NCI-H82 (cell line): ENCODE data around the gene IFRD1.

Experiments used
- DNase-seq: peaks from one replicate; lab custom pipeline; 2025; lab: John Stamatoyannopoulos, UW

Gene IFRD1, protein sequence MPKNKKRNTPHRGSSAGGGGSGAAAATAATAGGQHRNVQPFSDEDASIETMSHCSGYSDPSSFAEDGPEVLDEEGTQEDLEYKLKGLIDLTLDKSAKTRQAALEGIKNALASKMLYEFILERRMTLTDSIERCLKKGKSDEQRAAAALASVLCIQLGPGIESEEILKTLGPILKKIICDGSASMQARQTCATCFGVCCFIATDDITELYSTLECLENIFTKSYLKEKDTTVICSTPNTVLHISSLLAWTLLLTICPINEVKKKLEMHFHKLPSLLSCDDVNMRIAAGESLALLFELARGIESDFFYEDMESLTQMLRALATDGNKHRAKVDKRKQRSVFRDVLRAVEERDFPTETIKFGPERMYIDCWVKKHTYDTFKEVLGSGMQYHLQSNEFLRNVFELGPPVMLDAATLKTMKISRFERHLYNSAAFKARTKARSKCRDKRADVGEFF

GRCh38 chr7:112449902-112450806 lies at the start of gene IFRD1:
IFRD1 (plus strand) TSS chr7:112450460; CDS start chr7:112450689, 229 bp downstream.
- peak; percentile 99 for DNase-seq

DNA sequence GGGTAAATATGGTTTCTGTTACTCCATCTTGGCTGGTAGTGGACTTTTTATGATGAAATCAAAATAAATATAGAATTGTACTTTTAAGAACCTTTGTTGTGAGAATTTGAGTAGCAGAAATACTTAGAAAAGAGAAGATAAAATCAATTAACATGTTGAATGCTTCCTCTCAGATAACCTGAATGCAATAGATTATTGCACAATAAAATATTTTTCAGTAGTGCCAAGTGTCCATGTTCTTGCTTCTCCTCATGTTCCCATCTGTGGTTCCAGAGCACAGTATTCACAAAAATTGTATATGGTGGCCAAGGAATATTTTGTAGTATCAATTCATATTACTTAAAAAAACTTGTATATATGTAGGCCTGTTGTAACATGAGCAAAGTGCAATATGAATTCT lies 45.9 kb upstream of the IFRD1 start:
- no peak for DNase-seq

GRCh38 chr7:112405286-112405685 lies 45.0 kb upstream of the IFRD1 start:
- DNase-seq = no peak

- DNase-seq = no peak
Observed at GRCh38 chr7:112407261-112407660, 43.0 kb upstream of the IFRD1 start.

DNA sequence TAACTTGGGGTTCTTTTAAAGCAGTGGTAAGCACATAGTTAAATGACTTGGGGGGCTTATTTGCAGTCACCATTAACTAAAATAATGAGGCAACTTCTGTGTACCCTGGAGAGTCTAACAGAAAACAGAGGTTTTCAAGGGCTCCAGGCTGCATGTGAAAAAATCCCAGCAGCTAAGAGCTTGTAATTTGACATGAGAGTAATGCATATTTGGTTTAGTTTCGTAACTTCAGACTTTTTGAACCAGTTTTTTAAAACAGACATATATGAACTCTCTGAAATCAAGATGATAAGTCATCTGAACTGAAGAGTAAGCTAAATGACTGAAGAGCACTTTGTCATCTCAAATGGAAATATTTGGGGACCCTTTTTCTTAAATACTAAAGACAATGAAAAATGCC lies 40.2 kb upstream of the IFRD1 start:
- DNase-seq = no peak

GRCh38 chr7:112411186-112411795 lies 39.0 kb upstream of the IFRD1 start:
- DNase-seq = peak; percentile 59

DNA sequence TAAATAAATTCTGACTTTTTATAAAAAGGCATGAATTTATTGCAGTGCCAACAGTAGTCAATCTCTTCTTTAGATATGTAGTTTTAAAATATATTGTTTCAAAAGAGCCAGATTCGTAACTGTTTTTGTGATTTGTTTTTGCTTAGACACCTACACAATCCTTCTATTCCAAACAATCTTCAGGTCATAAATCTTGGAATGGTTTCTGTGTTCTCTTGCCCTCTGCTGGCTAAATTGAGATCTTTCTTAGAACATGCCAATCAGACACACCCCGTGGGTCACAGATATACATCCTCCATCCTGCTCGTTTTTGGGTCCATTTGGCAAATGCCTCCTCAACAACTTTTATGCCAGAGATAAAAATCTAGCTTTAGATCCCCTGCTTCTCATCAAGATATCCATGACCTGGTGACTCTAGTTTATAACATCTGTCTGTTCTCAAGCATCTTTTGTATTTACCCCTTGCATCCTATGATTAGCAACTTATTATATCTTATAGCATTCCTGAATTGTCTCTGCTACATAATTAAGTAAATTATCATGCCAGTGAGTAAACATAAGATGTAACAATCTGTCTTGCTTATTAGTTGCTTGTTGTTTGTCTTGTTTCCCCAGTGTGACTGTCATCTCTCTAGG lies 35.3 kb upstream of the IFRD1 start:
- peak; percentile 78 for DNase-seq

- DNase-seq = no peak
Observed at GRCh38 chr7:112416127-112416526, 34.1 kb upstream of the IFRD1 start.

- DNase-seq = no peak
Observed at GRCh38 chr7:112419543-112420130, 30.6 kb upstream of the IFRD1 start.

GRCh38 chr7:112420236-112420861 lies 29.9 kb upstream of the IFRD1 start:
- DNase-seq = no peak

DNA sequence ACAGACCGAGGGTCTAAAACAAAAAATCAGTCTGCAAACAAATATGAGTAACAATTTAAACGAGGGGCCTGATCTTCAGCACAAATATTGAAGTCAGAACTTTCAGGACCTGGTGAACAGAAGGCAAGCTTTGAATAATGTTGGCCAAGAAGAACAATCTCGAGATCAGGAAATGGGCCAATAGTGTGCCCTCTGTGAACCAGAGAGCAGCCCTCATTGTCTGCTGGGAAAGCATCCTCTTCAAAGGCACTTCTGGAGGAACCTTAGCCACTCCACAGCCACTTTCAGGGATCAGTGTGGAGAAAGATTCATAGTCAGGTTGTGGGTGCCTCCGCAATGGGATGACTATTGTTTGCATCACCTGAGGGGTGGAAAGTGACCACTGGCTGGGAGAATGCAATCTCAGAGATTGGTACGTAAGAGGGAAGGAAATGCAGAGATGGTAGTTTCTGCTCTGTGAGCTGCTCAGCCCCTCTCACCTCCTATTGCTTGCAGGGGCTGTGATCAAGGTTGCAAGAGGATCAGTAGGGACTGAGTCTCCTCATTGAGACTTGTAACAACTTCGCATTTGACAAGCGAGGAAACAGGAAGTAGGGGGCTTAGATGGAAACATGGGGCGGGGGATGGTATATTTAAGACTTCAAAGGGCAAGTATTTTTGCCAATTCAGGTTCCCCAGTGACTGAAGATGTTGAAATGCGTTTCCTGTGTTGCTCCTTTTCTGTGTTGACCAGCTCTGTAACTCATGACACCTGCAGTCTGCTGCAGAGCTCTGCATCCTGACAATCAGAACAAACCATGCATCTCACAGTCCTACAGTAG lies 28.4 kb upstream of the IFRD1 start:
- no peak for DNase-seq

DNA sequence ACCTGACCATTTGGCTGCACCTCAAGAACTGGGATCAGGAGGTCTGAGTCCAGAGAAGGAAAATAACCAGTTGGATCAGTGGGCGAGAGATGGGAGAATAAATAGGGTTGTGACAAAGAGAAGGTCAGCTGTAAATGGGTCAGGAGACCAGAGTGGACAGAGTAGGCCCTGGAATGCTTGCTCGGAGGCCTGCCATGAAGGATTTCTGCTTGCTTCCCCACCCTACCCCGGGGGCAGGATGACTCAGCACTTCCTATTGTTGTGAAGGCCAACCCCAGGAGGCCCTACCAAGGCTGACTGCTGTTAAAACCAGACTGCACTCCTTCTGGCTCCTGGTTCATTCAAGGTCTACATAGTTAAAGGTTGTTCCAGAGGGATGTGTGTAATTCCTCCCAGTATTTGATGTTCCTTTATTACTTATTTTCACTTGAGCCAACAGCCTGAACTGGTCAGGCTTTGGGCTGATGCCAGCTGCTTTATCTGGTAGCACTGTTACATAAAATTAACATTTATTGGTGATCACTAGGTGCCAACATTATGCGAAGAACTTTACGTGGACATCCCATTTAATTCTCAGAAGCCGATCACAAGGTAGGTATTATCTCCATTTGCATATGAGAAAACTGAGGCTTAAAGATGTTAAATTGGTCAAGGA lies 27.3 kb upstream of the IFRD1 start:
- DNase-seq = peak; percentile 49

DNA sequence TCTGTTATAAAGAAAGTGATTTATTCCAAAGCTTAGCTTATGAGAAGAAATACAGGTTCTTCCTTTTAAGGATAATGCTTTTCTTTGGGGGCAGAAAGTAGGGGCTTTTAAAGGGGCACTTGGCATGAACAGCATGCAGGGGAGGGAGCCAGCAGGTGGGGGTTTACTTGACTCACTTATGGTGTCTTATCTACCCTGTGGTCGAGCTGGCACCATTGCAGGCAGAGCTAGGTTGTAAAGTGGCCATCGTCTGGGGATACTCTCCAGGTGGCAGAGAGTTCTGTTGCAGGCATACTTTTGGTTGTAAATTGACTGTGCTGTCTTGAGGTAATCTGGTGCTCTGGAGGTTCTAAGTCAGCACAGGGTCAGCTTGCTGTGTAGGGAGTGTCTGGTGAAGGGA lies 26.3 kb upstream of the IFRD1 start:
- DNase-seq = no peak

- peak; percentile 16 for DNase-seq
Observed at GRCh38 chr7:112427984-112428383, 22.3 kb upstream of the IFRD1 start.

DNA sequence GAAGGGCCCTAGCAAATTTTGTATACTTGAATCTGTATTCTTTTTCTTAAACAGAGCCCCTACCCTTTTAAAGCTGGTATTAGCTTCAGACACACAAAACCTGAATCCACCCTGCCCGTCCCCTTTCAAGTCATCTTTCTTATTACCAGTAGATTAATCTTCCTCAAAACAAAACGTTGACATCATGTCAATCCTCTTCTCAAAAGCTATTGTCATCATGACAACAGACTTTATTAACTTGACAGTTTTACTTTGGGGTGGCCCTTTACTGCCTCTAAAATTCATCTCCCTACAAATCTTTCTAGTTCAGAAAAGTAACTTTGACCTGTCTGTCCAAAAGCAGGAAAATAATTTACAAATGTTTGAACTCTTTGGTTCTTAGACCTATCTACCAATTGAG lies 21.5 kb upstream of the IFRD1 start:
- no peak for DNase-seq

- no peak for DNase-seq
Observed at GRCh38 chr7:112430649-112431048, 19.6 kb upstream of the IFRD1 start.

GRCh38 chr7:112431803-112432202 lies 18.5 kb upstream of the IFRD1 start:
- DNase-seq = no peak

DNA sequence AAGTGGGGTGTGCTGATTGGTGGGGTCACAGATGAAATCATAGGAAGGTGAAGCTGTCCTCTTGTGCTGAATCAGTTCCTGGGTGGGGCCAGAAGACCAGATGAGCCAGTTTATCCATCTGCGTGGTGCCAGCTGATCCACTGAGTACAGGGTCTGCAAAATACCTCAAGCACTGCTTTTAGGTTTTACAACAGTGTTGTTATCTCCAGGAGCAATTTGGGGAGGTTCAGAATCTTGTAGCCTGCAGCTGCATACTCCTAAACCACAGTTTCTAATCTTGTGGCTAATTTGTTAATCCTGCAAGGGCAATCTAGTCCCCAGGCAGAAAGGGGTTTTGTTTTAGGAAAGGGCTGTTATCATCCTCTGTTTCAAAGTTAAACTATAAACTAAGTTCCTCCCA lies 17.0 kb upstream of the IFRD1 start:
- no peak for DNase-seq

- DNase-seq = no peak
Observed at GRCh38 chr7:112437072-112437471, 13.2 kb upstream of the IFRD1 start.

DNA sequence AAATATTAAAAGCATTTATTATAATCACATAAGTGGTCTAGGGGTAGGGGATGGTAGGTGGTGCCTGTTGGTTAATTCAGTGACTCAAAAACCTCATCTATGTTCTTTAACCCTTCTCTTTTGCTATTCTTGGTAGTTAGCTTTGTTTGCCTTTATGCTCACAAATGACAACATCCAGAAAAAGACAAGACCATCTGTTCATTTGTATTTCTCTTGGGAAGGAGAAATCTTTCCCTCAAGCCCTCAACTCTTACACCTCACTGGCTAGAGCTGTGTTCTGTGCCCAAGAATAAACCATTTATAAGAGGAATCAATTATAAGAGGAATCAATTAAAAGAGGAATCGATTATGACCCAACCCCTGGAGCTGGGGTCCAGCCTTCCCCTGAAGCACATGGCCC lies 10.8 kb upstream of the IFRD1 start:
- DNase-seq = no peak
